Dermis blood vessel endothelial cell (primary cell): ENCODE results near the gene MAML2. TPM values are rescaled to one million over a fixed set of nuclear protein-coding genes. Genes with fewer than 3 reads are reported as not detected.

ENCODE experiments used
- DNase-seq: peaks from one replicate; pipeline ENCODE4 v3.0.0; 2010
- total RNA-seq: library from RNA; depleted of rRNA; stranded (reverse); fragments of >200 nt; gene quantifications from 2 replicates; pipeline ENCODE4 v1.2.3, GENCODE V29; 2014

MAML2 gene
- total RNA-seq, 1 donor from 2014 or later: 6.3 TPM

DNA sequence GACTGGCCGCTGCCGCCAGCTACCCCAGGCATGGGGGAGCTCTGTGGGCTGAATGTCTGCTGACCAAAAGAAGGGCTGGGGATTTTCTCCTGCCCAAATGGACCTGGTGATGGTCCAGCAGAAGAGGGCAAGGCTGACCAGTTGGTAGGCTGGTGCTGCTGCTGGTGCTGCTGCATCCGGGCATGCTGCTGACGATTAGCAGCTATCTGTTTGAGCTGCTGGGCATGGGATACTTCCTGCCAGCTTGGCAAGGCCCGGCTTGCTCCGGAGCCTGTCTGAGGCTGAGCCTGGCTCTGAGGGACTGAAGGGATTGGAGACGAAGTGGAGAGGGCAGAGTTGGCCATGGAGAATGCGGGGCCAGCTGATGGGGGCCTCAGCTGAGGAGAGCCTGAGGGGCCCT lies 250.5 kb downstream of the MAML2 start:
- DNase-seq: no peak

DNA sequence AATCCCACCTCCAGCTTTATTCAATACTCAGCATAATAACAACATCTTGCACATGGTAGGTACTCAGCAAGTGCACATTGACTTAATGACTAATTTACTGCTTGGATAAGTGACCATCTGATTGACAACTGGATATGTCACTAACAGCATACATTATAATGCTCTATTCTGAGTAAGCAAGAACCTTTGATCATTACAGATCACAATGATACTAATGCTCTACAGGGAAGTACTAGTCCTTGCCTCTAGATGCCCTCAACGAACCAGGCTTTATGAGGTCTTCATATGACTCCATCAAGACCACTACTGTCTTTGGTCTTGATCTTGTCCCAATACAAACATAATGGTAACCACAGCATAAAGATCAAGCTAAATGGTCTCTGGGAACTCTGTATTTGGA lies 251.5 kb downstream of the MAML2 start:
- DNase-seq: peak; percentile 27

DNA sequence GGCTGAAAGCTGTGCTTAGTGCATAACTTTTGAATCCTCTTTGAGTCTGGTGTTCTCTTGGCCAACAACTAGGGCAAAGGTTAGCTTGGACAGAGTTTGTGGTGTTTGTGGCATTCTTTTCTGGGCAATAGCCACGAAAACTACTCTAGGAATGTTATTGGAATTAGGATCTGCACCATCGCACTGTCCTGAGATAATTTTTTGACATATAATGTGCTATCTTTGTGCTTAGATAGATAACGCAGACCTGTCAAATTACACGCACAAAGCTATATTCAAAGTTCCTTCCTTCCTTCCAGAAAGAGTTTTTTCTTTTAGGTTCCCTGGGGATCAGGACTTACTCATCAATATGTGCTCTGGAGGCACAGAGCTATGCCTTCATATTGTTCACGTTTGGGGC lies 252.3 kb downstream of the MAML2 start:
- no peak for DNase-seq

- no peak for DNase-seq
Measured at GRCh38 chr11:96088914-96089313, 254.1 kb downstream of the MAML2 start.

DNA sequence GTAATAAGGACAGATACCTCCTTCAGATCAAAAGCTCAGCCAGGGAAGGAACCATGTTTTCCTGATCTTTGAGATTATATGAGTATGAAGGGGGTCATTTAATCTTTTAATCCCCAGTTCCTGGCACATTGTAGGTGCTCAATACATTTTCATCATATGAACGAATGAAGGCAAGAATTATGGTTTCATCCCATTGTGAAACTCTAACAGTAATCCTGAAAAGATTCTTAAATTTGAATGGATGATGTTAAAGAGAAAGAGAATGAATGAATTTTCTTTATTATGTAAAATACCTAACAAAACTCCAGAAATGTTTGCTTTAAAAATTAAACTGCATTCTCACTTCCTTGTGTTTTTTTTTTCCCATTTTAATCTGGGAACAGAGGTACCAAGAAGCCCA lies 256.9 kb downstream of the MAML2 start:
- DNase-seq: no peak

- no peak for DNase-seq
Measured at GRCh38 chr11:96085319-96085930, 257.6 kb downstream of the MAML2 start.

DNA sequence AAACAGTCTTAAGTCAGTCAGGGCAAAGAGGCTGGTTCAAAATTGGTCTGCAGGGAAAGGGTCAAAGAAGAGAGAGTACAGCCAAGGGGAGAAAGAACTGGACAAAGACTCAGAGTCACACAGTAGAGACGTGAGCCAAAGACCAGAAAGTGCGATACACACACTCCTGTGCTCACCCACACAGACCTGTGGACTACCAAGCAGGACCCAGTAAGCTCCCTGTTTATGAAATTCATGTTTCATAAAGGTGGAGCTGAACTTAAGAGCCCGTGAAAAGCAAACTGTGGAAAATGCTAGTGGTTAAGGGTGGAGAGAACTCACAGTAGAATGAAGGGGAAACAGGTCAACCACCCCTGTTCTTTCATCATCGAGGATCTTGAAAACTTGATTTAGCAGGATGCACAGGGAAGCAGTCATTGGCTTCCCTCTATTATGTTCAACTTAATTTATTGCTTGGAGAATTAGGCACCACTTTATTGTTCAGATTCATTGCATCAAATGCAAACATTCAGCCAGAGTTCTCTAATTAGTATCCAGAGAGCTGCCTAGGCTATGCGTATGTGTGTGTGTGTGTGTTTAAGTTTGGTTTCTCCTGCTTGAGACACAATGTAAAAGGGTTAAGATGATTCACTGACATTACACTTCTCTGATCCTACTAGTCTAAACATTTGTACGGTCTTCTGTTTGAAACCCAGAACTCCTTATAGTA lies 258.2 kb downstream of the MAML2 start:
- DNase-seq: peak; percentile 10

- DNase-seq: no peak
Measured at GRCh38 chr11:96082936-96083335, 260.1 kb downstream of the MAML2 start.

DNA sequence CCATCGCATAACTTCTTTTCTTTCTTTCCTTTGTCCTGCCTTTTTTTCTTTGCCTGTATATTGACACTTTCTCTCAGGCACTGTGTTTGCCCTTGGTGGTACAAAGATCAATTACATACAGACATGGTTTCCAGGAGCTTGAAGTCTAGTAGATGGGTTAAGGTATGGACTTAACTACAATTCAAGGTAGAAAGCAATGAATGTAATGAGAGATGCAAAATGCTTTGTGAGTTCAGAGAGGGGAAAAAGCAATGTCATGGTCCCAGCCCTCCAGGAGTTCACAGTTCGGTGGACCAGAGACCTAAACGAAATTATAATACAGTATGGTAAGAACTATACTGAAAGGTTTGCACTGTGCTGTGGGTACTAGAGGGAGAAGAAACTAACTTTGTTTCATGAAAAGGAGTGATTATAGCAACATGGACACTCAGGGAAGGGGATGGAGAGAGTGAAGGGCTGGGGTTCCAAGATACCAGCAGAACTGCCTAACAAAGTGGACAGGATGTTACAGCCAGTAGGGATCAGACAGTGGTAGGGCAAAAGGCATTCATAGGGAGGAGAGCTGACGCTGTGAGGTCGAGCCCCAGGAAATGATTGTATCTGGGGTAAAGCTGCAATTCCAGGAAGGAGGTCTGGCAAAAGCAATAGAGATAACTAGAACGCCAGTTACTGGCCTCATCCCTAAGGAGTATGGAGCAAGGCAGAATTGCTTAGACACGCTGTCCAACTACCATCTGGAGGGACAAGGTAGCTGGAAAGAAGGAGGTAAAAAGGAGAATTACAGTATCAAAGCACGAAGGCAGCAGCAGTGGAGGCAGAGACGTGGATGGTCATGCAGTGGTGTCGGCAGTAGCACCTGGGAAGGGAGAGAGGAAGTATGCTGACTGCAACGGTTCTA lies 260.7 kb downstream of the MAML2 start:
- DNase-seq: peak; percentile 32

DNA sequence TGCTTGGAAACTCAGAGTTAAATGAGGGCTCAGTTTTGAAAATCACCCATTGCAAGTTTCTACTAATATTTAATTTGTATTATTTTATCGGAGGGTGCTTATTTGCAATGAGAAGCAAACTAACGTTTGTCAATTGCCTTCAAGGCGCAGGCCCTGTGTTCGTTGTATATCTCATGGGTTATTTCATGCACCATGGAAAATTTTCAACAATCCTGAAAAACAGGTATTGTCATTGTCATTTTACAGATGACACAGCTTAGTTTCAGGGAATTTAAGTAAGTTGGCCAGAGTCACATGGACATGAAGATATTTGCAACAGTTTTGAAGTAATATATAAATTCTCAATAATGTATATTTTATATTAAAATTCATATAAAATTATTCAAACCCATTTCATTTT lies 261.4 kb downstream of the MAML2 start:
- no peak for DNase-seq

- no peak for DNase-seq
Measured at GRCh38 chr11:96079691-96080090, 263.3 kb downstream of the MAML2 start.

- DNase-seq: peak; percentile 45
Measured at GRCh38 chr11:96075532-96075959, 267.4 kb downstream of the MAML2 start.

- DNase-seq: no peak
Measured at GRCh38 chr11:96074551-96075310, 268.3 kb downstream of the MAML2 start.

DNA sequence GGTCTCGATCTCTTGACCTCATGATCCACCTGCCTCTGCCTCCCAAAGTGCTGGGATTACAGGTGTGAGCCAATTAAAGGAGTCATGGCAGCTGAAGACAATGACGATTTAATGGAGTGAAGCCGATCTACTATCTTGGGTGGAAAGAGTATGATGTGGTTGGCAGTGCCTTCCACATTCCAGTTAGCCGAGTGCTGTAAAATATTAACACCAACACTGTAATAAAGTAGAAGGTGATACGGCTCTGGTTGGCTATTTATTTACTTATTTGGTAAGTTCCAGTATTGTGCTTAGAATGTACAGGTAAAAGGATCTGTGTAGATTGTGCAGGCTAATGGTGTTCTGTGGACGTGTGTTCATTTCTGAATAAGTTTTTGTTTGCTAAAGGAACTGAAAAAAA lies 269.5 kb downstream of the MAML2 start:
- DNase-seq: no peak

GRCh38 chr11:96072592-96072991 lies 270.4 kb downstream of the MAML2 start:
- DNase-seq: no peak

DNA sequence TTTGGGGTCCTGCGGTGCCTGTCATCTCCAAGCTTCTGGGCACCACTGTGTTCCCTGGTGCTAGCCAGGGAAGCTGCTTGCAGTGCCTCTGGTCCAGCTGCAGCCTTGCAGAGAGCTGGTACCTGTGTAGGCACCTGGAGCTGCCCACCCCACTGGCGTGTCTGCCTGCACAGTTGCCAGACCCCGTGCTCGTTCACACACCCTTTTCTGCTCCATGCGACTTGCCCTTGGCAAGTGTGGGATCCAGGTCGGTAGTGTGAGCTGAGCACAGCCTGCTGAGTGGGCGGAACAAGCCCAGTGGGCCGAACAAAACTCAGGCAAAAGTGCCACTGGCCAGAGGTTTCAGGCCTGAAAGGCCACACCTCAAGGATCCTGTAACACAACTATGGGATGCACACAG lies 272.5 kb downstream of the MAML2 start:
- DNase-seq: no peak

GRCh38 chr11:96067160-96067559 lies 275.8 kb downstream of the MAML2 start:
- DNase-seq: no peak

- no peak for DNase-seq
Measured at GRCh38 chr11:96065379-96065778, 277.6 kb downstream of the MAML2 start.

DNA sequence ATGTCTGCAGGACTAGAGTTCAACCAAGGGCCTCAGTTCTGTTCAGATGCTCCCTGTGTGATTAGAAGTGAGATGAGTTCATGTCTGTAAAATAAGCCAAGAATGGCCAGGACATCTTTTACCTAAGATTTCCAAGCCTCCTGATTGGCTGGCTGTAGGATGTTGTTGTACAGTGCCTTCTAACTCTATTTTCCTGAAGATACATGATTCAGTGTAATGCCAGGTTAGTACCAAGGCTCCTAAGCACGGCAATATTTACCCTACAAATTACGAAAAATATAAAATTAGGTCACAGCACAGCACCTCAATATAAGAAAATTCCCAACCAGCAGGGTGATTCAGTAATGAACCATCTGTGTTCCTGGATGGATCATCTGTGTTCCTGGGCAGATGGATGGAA lies 279.1 kb downstream of the MAML2 start:
- no peak for DNase-seq

GRCh38 chr11:96063053-96063452 lies 279.9 kb downstream of the MAML2 start:
- DNase-seq: no peak

- peak; percentile 62 for DNase-seq
Measured at GRCh38 chr11:96062134-96062533, 280.9 kb downstream of the MAML2 start.

DNA sequence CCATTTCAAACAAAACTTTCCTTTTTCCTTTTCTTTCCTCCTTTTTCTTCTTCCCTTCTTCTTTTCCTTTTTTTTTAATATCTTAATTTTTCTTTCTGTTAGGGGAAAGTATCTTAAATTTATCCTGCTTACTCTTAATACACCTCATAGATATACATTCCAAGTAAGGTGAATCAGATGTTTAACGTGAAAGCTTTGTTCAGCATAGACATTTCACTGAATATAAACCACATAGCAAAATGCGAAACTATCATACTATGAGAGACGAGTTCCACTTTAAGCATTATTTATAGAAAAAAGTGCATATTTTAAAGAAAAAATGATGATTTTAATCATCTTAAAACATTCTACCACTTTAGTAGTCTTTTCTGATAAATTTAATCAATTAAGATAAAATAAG lies 281.3 kb downstream of the MAML2 start:
- no peak for DNase-seq

- DNase-seq: no peak
Measured at GRCh38 chr11:96061069-96061468, 281.9 kb downstream of the MAML2 start.
